ENCODE data around the gene CLDN11. TPM values are rescaled to one million over a fixed set of nuclear protein-coding genes. Genes with fewer than 3 reads are reported as not detected.

CLDN11 gene
- total RNA-seq, 4 donors from 2014 or later: 0.57 to 5.5 (median 1.7) TPM

DNA sequence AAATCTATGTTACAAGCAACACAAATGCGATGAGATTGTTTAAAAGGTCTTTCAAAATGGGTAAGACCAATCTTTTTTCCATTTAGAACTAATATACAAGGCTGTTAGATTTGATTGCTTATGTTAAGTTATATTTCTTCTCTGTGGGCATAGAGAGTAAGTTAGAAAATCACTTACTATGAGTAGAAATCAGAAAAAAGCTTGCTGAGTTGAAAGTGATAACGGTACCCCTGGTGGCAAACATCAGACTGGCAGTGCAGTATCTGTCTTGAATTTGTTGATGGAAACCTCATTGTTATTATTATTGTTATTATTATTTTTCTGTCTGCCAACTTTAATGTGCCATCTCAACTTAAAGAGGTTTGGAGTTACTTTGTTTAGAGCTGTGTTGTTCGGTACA, 12.4 kb downstream of the CLDN11 start:
- Histone ChIP-seq H3K36me3 (peaks cover 0 to 5% (median 0%) of the 10 kb centered on the region in 3 donors), H3K4me1 (no peaks in the 10 kb centered on the region), H3K9me3 (no peaks in the 10 kb centered on the region), H3K4me3 (no peak overlapping the region), H3K27me3 (no peaks in the 10 kb centered on the region), H3K27ac (no peak overlapping the region)
- no peak for DNase-seq
- WGBS, 2 donors: 87 to 88% methylated on average over 3 of the region's 3 CpGs
- intact Hi-C loops (cut with DNase I): no loop called here
- no peak for TF ChIP-seq POLR2A (IDR thresholded peaks at IDR 0.05)
- TF ChIP-seq, protein P1, sequence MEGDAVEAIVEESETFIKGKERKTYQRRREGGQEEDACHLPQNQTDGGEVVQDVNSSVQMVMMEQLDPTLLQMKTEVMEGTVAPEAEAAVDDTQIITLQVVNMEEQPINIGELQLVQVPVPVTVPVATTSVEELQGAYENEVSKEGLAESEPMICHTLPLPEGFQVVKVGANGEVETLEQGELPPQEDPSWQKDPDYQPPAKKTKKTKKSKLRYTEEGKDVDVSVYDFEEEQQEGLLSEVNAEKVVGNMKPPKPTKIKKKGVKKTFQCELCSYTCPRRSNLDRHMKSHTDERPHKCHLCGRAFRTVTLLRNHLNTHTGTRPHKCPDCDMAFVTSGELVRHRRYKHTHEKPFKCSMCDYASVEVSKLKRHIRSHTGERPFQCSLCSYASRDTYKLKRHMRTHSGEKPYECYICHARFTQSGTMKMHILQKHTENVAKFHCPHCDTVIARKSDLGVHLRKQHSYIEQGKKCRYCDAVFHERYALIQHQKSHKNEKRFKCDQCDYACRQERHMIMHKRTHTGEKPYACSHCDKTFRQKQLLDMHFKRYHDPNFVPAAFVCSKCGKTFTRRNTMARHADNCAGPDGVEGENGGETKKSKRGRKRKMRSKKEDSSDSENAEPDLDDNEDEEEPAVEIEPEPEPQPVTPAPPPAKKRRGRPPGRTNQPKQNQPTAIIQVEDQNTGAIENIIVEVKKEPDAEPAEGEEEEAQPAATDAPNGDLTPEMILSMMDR (IDR thresholded peaks at IDR 0.05): peak in 1 of 6 experiments; percentile 7

DNA sequence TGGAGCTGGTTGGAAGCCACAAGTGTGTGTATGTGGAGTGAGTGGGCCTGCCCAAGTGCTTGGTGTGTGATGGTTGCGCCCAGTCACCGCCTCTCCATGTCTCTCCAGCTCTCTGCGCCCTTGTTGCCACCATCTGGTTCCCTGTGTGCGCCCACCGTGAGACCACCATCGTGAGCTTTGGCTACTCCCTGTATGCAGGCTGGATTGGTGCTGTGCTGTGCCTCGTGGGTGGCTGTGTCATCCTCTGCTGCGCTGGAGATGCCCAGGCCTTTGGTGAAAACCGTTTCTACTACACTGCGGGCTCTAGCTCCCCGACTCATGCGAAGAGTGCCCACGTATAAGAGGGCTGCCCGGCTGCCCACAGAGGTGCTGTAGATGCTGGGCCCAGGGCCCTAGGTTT, 13.7 kb downstream of the CLDN11 start:
- Histone ChIP-seq H3K9me3 (no peaks in the 10 kb centered on the region), H3K27me3 (no peaks in the 10 kb centered on the region), H3K4me3 (no peak overlapping the region), H3K36me3 (peaks cover 0 to 5% (median 0%) of the 10 kb centered on the region in 3 donors), H3K27ac (no peak overlapping the region), H3K4me1 (no peaks in the 10 kb centered on the region)
- no peak for DNase-seq
- WGBS, 2 donors: 90 to 96% methylated on average over 6 to 7 of the region's 14 CpGs
- intact Hi-C loops (cut with DNase I): no loop called here
- TF ChIP-seq, protein P1 (IDR thresholded peaks at IDR 0.05): no peak
- TF ChIP-seq POLR2A (IDR thresholded peaks at IDR 0.05): no peak

DNA sequence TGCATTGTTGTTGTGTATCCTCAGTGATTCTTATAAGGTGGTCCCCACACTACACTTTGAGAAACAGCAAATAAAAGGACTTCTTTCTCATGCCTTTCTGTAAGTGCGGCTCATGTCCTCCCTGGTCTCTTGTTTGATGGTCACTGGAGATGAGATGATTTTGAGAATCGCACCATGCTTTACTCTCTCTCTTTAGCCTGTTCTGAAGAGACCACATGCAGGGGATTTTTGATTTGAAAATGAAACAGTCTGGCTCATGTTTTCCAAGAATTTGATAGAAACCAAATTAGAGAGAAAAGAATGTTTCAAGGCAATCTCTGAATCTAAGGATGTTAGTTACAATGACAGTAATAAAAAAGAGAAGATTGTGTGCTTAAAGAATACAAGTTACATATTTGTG, 18.0 kb downstream of the CLDN11 start:
- peaks cover 0 to 5% (median 0%) of the 10 kb centered on the region in 3 donors for H3K36me3 ChIP-seq
- 53 to 91% methylated on average over 2 of the region's 2 CpGs for WGBS, 2 donors
- TF ChIP-seq, protein P1 (IDR thresholded peaks at IDR 0.05): no peak
- no peak for TF ChIP-seq POLR2A (IDR thresholded peaks at IDR 0.05)
- no peak for DNase-seq
- H3K4me1 ChIP-seq: no peaks in the 10 kb centered on the region
- H3K27ac ChIP-seq: no peak overlapping the region
- no peak overlapping the region for H3K4me3 ChIP-seq
- peaks cover 0 to 13% (median 0%) of the 10 kb centered on the region in 4 donors for H3K27me3 ChIP-seq
- no peaks in the 10 kb centered on the region for H3K9me3 ChIP-seq
- intact Hi-C loops (cut with DNase I): no loop called here

DNA sequence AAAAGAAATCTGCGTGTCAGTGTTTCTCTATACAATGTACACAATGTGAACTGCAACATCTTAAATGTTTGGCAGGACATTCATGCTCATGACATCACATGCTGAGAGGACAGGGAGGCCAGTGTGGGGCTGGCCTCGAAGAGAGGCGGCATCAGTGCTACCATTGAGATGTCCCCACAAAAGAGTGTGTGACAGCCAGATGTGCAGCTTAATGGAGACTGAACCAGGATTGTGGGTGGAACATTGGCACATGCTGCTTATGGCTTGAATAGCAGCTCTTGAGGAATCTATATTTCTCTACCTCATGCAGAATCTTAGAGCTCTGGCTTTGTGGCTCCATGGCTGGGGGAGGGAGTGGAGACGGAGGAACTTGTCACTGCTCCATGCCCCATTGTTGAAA, 18.5 kb downstream of the CLDN11 start:
- 52 to 61% methylated on average over 4 of the region's 4 CpGs for WGBS, 2 donors
- Histone ChIP-seq H3K4me1 (no peaks in the 10 kb centered on the region), H3K4me3 (no peak overlapping the region), H3K27ac (no peak overlapping the region), H3K27me3 (peaks cover 0 to 17% (median 0%) of the 10 kb centered on the region in 4 donors), H3K9me3 (no peaks in the 10 kb centered on the region), H3K36me3 (peaks cover 0 to 5% (median 0%) of the 10 kb centered on the region in 3 donors)
- TF ChIP-seq POLR2A (IDR thresholded peaks at IDR 0.05): no peak
- TF ChIP-seq, protein P1 (IDR thresholded peaks at IDR 0.05): no peak
- DNase-seq: no peak
- intact Hi-C loops (cut with DNase I): no loop called here

DNA sequence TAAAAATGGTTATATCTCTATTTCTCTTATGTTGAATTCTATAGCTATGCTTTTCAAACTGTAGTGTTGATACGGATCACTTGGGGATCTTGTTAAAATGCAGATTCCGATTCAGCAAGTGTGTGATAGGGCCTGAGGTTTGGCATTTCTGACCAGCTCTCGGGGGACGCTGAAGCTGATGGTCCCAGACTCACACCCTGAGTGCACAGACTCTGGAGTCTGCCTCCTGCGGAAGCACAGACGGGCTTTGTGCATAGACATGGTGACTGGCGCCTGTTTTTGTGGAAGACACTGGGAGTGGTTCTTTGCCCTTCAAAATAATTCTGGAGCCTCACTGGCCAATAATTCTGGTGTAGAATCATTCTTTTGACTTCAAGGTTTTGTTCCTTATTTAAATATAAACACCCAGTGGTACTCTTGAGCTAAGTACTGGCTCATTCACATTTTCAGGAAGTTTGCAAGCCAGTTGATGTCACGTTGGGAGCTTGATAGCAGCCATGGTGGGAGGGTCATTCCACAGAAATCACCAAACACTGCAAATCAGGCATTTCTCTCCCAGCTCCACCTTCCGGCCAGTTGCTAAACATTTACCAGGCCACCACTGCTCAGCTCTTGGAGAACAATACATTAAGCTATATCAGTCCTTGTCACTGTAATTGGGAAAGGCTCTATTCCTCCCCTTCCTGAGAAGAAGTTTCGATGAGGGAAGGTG, 19.2 kb downstream of the CLDN11 start:
- TF ChIP-seq POLR2A (IDR thresholded peaks at IDR 0.05): no peak
- TF ChIP-seq, protein P1 (IDR thresholded peaks at IDR 0.05): no peak
- intact Hi-C loops (cut with DNase I): no loop called here
- H3K4me1 ChIP-seq: no peaks in the 10 kb centered on the region
- 88 to 92% methylated on average over 9 of the region's 10 CpGs for WGBS, 2 donors
- H3K27me3 ChIP-seq: peaks cover 0 to 23% (median 0%) of the 10 kb centered on the region in 4 donors
- H3K4me3 ChIP-seq: no peak overlapping the region
- no peaks in the 10 kb centered on the region for H3K36me3 ChIP-seq
- DNase-seq: no peak
- H3K9me3 ChIP-seq: no peaks in the 10 kb centered on the region
- no peak overlapping the region for H3K27ac ChIP-seq
